ENCODE results near the gene CLPSL2.

CLPSL2 gene

GRCh38 chr6:35788423-35788982, 12.1 kb downstream of the CLPSL2 start:
- no peak for DNase-seq

DNA sequence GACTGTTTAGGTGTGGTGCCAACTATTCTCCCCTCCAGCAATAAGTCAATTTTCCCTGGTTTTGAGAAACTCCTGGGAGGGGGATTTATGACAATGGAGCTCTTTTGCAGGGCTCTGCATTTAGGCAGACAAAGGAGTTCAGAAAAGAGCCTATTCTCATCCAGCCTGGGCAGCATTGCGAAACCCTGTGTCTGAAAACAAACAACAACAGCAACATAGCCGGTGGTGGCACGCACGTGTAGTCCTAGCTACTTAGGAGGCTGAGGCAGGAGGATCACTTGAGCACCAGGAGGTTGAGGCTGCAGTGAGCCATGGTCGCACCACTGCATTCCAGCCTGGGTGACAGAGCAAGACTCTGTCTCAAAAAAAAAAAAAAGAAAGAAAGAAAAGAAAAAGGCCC, 14.3 kb downstream of the CLPSL2 start:
- DNase-seq: no peak

GRCh38 chr6:35794536-35795452, 18.4 kb downstream of the CLPSL2 start:
- DNase-seq: no peak

- no peak for DNase-seq
Observed at GRCh38 chr6:35795453-35796071, 19.2 kb downstream of the CLPSL2 start.

GRCh38 chr6:35796236-35796635, 19.8 kb downstream of the CLPSL2 start:
- no peak for DNase-seq

DNA sequence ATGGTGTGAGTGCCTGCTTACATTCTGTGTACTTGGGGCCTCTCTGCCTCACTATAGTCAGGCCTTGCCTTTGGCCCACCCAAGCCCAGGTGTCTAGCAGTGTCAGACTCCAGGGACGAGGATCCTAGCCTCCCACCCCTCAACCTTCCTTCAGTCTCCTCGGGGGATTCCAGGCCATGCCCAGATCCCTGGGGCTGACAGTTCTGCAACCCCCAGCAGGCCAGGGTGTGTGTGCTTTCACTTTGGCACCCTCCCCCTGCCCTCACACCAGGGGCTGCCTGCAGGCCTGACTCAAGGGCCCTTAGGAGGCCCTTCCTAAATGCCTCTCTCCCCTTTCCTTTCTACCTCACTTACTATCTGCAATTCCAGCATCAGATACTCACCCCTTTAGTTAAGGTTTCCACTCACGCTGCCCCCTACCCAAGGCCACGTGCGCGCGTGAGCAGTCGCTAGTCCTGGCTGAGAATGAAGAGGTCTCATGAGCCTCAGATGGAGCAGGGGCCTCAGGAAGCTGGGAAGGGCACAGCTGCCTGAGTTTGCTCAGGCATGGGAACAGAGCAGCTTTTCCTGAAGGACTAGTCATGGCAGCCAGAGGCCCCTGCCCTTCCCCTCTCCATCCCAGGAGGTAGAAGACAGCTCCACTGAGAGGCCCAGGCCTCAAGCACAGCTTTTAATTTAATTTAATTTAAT, 21.6 kb downstream of the CLPSL2 start:
- no peak for DNase-seq

DNA sequence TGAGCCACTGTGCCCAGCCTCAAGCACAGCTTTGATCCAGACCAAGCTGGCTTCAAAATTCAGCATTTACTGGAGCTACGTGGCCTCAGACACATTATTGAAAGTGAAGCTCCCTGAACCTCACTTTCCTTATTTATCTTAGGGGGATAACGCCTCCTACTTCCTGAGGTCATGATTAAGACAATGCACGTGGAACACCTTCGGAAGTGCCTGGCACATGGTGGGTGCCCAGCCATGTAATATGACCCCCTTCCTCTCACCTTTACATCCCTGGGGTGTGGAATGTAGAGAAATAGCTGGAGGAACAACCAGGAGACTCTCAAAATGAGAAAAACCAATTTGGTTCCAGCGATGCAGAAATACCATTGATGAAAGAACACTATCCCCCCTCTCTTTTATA, 22.3 kb downstream of the CLPSL2 start:
- no peak for DNase-seq

GRCh38 chr6:35801148-35801547, 24.8 kb downstream of the CLPSL2 start:
- no peak for DNase-seq

DNA sequence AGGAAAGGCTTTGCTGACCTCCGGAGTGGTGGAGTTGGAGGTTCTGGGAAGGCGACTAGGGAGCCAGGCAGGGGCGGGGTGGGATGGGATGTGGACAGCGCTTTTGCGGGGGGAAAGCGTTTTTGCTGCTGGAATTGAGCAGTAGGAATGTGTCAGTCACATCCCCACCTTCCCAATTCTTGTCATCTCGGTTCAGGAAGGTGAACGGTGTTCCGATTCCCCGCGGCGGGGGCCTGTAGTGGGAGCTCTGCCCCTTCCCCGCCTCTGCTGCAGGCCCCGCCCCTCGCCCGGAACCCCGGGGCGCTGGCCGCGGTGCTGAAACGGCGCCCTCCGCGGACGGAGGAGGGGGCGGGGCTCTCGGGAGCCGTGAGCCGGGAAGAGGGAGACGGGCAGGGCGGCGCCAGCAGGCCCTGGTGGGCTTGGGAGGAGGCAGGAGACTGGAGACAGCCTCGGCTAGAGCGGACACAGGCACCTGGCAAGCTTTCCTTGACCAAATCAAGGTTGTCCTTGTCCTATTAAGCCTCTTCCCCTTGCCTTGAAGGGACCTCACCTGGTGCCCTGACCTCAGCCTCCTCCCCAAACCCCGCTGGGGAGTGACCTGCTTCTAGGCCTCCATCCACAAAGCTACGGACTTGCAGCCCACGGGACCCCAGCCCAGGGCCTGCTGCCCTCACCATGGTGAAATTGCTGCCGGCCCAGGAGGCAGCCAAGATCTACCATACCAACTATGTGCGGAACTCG, 28.8 kb downstream of the CLPSL2 start, which contains the start of gene LHFPL5:
TSS of gene LHFPL5 (plus strand) at position 357 of the 741 bp plus-strand sequence. CDS start at position 676, 319 bp downstream.
- peak; percentile 27 for DNase-seq

DNA sequence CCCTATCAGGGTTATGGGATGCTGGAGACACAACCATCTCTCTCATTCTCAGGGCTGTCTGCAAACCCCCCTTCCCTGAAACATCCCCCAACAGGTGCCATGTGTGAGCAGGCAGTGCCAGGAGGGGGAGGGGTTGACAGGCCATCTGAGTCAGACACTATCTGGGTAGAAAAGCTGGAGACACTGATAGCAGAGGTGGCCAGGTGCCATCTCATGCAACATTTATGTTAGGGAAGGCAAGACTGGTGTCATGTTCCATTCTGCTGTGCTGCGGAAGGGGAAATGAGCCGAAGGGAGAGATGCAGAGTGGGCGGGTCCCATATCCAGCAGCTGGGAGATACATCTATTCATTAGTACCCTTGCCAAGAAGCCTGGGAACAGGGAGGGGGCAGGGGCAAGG, 32.3 kb downstream of the CLPSL2 start:
- DNase-seq: no peak

DNA sequence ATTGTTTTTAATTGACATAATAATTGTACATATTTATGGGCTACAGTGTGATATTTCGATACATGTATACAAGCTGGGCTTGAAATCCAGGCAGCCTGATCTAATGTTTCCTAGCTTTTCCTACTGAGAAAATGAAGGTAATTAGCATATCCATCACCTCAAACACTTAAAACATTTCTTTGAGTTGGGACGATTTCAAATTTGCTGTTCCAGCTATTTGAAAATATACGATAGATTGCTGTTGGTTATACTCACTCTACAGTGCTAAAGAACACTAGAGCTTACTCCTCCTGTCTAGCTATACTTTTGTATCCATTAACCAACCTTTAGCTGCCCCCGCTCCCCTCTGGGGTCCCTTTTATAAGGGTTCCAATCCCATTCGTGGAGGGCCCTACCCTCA, 33.4 kb downstream of the CLPSL2 start:
- DNase-seq: no peak

- DNase-seq: no peak
Observed at GRCh38 chr6:35810971-35811698, 34.7 kb downstream of the CLPSL2 start.

DNA sequence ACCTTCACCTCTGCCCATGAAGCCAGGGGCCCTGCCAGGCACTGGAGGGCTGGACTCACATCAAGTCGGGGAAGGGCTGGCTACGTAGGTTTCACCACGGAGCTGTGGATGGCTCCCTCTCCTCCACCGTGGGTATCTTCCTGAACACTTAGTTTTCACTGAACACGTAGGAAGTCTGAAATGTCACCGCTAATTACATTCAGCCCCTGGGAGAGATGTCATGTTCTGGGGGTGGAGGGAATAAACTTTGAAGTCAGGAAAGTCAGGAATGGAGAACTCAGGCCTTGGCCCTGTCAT, 35.2 kb downstream of the CLPSL2 start:
- no peak for DNase-seq

DNA sequence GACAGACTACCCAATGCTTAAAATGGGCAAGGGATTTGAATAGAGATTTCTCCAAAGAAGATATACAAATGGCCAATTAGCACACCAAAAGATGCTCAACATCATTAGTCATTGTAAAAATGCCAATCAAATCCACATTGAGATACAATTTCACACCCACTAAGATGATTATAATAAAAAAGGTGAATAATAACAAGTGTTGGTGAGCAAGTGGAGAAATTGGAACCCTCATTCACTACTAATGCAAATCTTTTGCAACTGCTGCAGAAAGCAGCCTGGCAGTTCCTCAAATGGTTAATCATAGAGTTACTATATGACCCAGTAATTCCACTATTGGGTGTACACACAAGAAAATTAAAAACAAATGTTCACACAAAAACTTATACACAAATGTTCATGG, 41.1 kb downstream of the CLPSL2 start:
- no peak for DNase-seq

DNA sequence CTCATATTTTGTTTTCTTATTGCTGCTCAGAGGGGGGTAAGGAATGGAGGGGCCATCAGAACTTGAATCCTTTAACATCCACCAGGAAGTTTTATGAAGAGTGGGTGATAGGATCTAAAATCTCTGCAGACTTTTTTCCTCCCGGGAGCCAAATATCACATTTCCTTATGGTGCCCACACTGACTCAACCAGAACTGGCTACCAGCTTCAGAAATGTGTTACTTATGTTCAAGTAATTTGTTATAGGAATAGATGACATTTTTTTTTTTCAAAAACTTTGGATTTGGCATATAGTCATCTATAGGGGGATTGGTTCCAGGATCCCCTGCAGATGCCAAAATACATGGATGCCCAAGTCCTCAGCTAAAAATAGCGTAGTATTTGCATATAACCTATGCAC, 47.2 kb downstream of the CLPSL2 start:
- no peak for DNase-seq

DNA sequence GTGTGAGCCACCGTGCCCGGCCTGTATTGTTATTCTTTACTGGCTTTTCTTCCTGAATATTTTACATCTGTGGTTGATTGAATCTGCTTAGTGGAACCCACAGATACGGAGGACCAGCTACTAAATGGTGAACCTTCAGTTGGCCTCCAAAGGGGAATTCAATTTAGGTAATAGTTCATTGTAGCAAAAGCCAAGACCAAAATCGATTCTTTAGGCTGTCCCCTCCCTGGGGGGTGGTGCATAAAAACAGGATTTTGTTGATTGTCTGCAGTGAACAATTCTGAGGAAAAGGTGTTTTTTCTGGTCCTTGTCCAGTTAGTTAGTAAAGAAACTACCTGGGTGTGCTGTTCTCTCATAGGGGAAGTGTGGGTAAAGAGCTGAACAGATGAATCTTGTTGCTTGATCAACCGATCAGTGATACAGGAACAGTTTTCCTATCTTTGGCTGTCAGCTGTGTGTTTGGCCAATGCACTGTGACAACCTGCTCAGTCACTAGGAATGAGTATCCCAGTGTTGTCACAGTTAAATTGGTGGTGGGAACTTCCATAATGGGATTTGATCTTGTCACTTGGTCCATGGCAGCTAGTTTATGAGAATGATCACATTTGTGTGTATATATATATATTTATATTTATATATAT, 48.3 kb downstream of the CLPSL2 start:
- no peak for DNase-seq
